H9 (cell line): ENCODE results near the gene ZHX3. TPM values are rescaled to one million over a fixed set of nuclear protein-coding genes. Genes with fewer than 3 reads are reported as not detected.

Experiments used
- DNase-seq: peaks from one replicate; pipeline ENCODE4 v3.0.0-alpha.2; 2017
- H2AFZ ChIP-seq: one replicate; pipeline ENCODE4 v1.6.1; 2013; ENCODE audit warnings: mild to moderate bottlenecking, low read length, control low read depth, moderate library complexity
- H2AK5ac ChIP-seq: 2 replicates; pipeline ENCODE4 v1.6.1; 2013; ENCODE audit warnings: low read length, control low read depth, mixed read lengths; ENCODE audit not compliant: insufficient read length
- H2BK120ac ChIP-seq: one replicate; pipeline ENCODE4 v1.6.1; 2013; ENCODE audit warnings: low read depth, mild to moderate bottlenecking, low read length, control low read depth, inconsistent platforms; ENCODE audit not compliant: poor library complexity, severe bottlenecking
- H2BK12ac ChIP-seq: 2 replicates; pipeline ENCODE4 v1.6.1; 2013; ENCODE audit warnings: low read length, control low read depth, mixed read lengths, low read depth; ENCODE audit not compliant: insufficient read length
- H2BK15ac ChIP-seq: 2 replicates; pipeline ENCODE4 v1.6.1; 2013; ENCODE audit warnings: low read depth, low read length, control low read depth
- H2BK20ac ChIP-seq: one replicate; pipeline ENCODE4 v1.6.1; 2013; ENCODE audit warnings: low read depth, mild to moderate bottlenecking, low read length, control low read depth, inconsistent platforms; ENCODE audit not compliant: poor library complexity, severe bottlenecking
- H2BK5ac ChIP-seq: 2 replicates; pipeline ENCODE4 v1.6.1; 2013; ENCODE audit warnings: low read length, control low read depth, mixed read lengths; ENCODE audit not compliant: insufficient read length
- H3K14ac ChIP-seq: 2 replicates; pipeline ENCODE4 v1.6.1; 2013; ENCODE audit warnings: low read length, control low read depth; ENCODE audit not compliant: insufficient read depth
- H3K18ac ChIP-seq: 2 replicates; pipeline ENCODE4 v1.6.1; 2013; ENCODE audit warnings: low read depth, mild to moderate bottlenecking, mixed read lengths, low read length, control low read depth; ENCODE audit not compliant: insufficient read length
- H3K23ac ChIP-seq: 2 replicates; pipeline ENCODE4 v1.6.1; 2013; ENCODE audit warnings: low read length, control low read depth, mixed read lengths, low read depth; ENCODE audit not compliant: insufficient read length
- H3K23me2 ChIP-seq: 2 replicates; pipeline ENCODE4 v1.6.1; 2013; ENCODE audit warnings: low read depth, mild to moderate bottlenecking, mixed read lengths, low read length, control low read depth; ENCODE audit not compliant: insufficient read length, poor library complexity, severe bottlenecking
- H3K27ac ChIP-seq: 2 replicates; pipeline ENCODE4 v1.5.1; 2013; ENCODE audit warnings: low read length, control low read depth, mixed read lengths, low read depth; ENCODE audit not compliant: insufficient read length
- H3K27me3 ChIP-seq: 2 replicates; pipeline ENCODE4 v1.6.1; 2013; ENCODE audit warnings: low read length, control low read depth, inconsistent platforms; ENCODE audit not compliant: insufficient read depth
- H3K4ac ChIP-seq: 2 replicates; pipeline ENCODE4 v1.6.1; 2013; ENCODE audit warnings: low read depth, mild to moderate bottlenecking, control low read depth, inconsistent platforms, low read length, moderate library complexity
- H3K4me1 ChIP-seq: 2 replicates; pipeline ENCODE4 v1.6.1; 2013; ENCODE audit warnings: low read length, control low read depth, inconsistent platforms; ENCODE audit not compliant: insufficient read depth
- H3K4me2 ChIP-seq: 2 replicates; pipeline ENCODE4 v1.6.1; 2013; ENCODE audit warnings: low read length, control low read depth, mixed read lengths; ENCODE audit not compliant: insufficient read length, insufficient read depth
- H3K56ac ChIP-seq: 2 replicates; pipeline ENCODE4 v1.6.1; 2013; ENCODE audit warnings: low read depth, mild to moderate bottlenecking, mixed read lengths, low read length, control low read depth; ENCODE audit not compliant: insufficient read length
- H3K79me1 ChIP-seq: 2 replicates; pipeline ENCODE4 v1.6.1; 2013; ENCODE audit warnings: low read depth, mild to moderate bottlenecking, moderate library complexity, low read length, control low read depth, inconsistent platforms; ENCODE audit not compliant: insufficient read depth, poor library complexity, severe bottlenecking
- H3K79me2 ChIP-seq: 2 replicates; pipeline ENCODE4 v1.6.1; 2013; ENCODE audit warnings: low read length, control low read depth, inconsistent platforms; ENCODE audit not compliant: insufficient read depth
- H3K9ac ChIP-seq: 2 replicates; pipeline ENCODE4 v1.6.1; 2013; ENCODE audit warnings: low read length, control low read depth, mixed read lengths; ENCODE audit not compliant: insufficient read length; ENCODE audit errors: extremely low read depth
- H3K9me3 ChIP-seq: one replicate; pipeline ENCODE4 v1.6.1; 2013; ENCODE audit warnings: low read depth, low read length, inconsistent platforms; ENCODE audit not compliant: control insufficient read depth
- H3T11ph ChIP-seq: one replicate; pipeline ENCODE4 v1.6.1; 2013; ENCODE audit warnings: mild to moderate bottlenecking, low read length, control low read depth, inconsistent platforms
- H4K20me1 ChIP-seq: one replicate; pipeline ENCODE4 v1.6.1; 2013; ENCODE audit not compliant: control insufficient read depth, insufficient read length, insufficient read depth
- H4K5ac ChIP-seq: 2 replicates; pipeline ENCODE4 v1.6.1; 2013; ENCODE audit warnings: low read depth, mild to moderate bottlenecking, mixed read lengths, low read length, control low read depth; ENCODE audit not compliant: insufficient read length
- H4K8ac ChIP-seq: replicated peaks from 2 replicates; pipeline ENCODE4 v1.6.1; 2013; ENCODE audit warnings: low read length, control low read depth, mixed read lengths, low read depth; ENCODE audit not compliant: insufficient read length
- H4K91ac ChIP-seq: 2 replicates; pipeline ENCODE4 v1.6.1; 2013; ENCODE audit warnings: low read depth, mild to moderate bottlenecking, moderate library complexity, mixed read lengths, low read length, control low read depth; ENCODE audit not compliant: insufficient read length
- H3K27ac Mint-ChIP-seq, 3 experiments: 2 replicates in 2 of 3; 3 replicates in 1 of 3; pipeline ENCODE4 v1.8.0; 2020 to 2021; ENCODE audit warnings: mixed read lengths in 3 of 3, mild to moderate bottlenecking in 1 of 3, moderate library complexity in 1 of 3
- H3K27me3 Mint-ChIP-seq: 2 replicates; pipeline ENCODE4 v1.8.0; 2021; ENCODE audit warnings: low read depth, mild to moderate bottlenecking, moderate library complexity, mixed read lengths
- H3K36me3 Mint-ChIP-seq, 3 experiments: 2 replicates in 2 of 3; 3 replicates in 1 of 3; pipeline ENCODE4 v1.8.0; 2020 to 2021; ENCODE audit warnings: low read depth in 3 of 3, mixed read lengths in 3 of 3; ENCODE audit not compliant: insufficient read depth in 1 of 3
- H3K4me1 Mint-ChIP-seq, 2 experiments: 2 replicates each; pipeline ENCODE4 v1.8.0; 2020; ENCODE audit warnings: mixed read lengths in 2 of 2
- H3K4me3 Mint-ChIP-seq, 2 experiments: 2 replicates in 1 of 2; 3 replicates in 1 of 2; pipeline ENCODE4 v1.8.0; 2020 to 2021; ENCODE audit warnings: mild to moderate bottlenecking in 2 of 2, mixed read lengths in 2 of 2, moderate library complexity in 1 of 2
- H3K9me3 Mint-ChIP-seq, 2 experiments: 2 replicates in 1 of 2; 3 replicates in 1 of 2; pipeline ENCODE4 v1.8.0; 2020; ENCODE audit warnings: mild to moderate bottlenecking in 2 of 2, mixed read lengths in 2 of 2, moderate library complexity in 1 of 2
- CTCF ChIP-seq: fragments of 200-600 bp; sonication (generic); conservative IDR thresholded peaks from 3 replicates; pipeline ENCODE4 v1.8.0; 2021; ENCODE audit warnings: antibody characterized with exemption, mild to moderate bottlenecking
- WGBS: extraction: QIAGEN DNeasy Blood & Tissue Kit; methylation state at CpG from one replicate; pipeline ENCODE4 v1.1.7; 2013; ENCODE audit warnings: missing lambda C conversion rate, low lambda C conversion rate, mixed read lengths; ENCODE audit not compliant: insufficient read length; ENCODE audit errors: extremely low coverage; 5-methylcytosine and 5-hydroxymethylcytosine counted together
- total RNA-seq: library from RNA; stranded (reverse); gene quantifications from 2 replicates; pipeline ENCODE4 v1.2.1, GENCODE V29; 2021

ZHX3 gene
- total RNA-seq, 1 experiment from 2014 or later = 4.4 TPM

GRCh38 chr20:41231136-41231535 lies 86.4 kb downstream of the ZHX3 start:
- H3K79me1 ChIP-seq = no peaks in the 10 kb centered on the region
- no CpG with 5 or more reads among the region's 1 CpG for WGBS
- H3K9me3 ChIP-seq = no peaks in the 10 kb centered on the region
- TF ChIP-seq CTCF = no peak
- no peaks in the 10 kb centered on the region for H3K23me2 ChIP-seq
- H2BK12ac ChIP-seq = no peak overlapping the region
- Mint-ChIP-seq H3K4me3 (no peak overlapping the region), H3K4me1 (no peaks in the 10 kb centered on the region; a peak in 1 of 4 replicates), H3K36me3 (no peaks in the 10 kb centered on the region), H3K27ac (no peak overlapping the region; a peak in 1 of 7 replicates), H3K27me3 (peaks cover under 1% of the 10 kb centered on the region; the same call in 1 of the 2 replicates), H3K9me3 (no peaks in the 10 kb centered on the region)
- H2BK15ac ChIP-seq = no peak overlapping the region
- H3K27ac ChIP-seq = no peak overlapping the region
- H2BK5ac ChIP-seq = no peak overlapping the region
- H3K23ac ChIP-seq = no peak overlapping the region
- no peak overlapping the region for H3K18ac ChIP-seq
- no peak overlapping the region for H3K14ac ChIP-seq
- no peak overlapping the region for H2BK120ac ChIP-seq
- no peaks in the 10 kb centered on the region for H4K20me1 ChIP-seq
- H3K79me2 ChIP-seq = no peaks in the 10 kb centered on the region
- no peak overlapping the region for H4K5ac ChIP-seq
- H3K4ac ChIP-seq = no peak overlapping the region
- H2AFZ ChIP-seq = no peak overlapping the region
- H4K8ac ChIP-seq = no peak overlapping the region
- H3K4me2 ChIP-seq = no peak overlapping the region
- no peak overlapping the region for H3K56ac ChIP-seq
- no peaks in the 10 kb centered on the region for H3K4me1 ChIP-seq
- no peak overlapping the region for H3T11ph ChIP-seq
- no peak overlapping the region for H2AK5ac ChIP-seq
- H3K27me3 ChIP-seq = no peaks in the 10 kb centered on the region; the same call in 1 of the 2 replicates
- H4K91ac ChIP-seq = no peak overlapping the region
- no peak overlapping the region for H3K9ac ChIP-seq
- no peak overlapping the region for H2BK20ac ChIP-seq
- DNase-seq = no peak
